GM19468 (cell line): ENCODE measurements around the gene FPR1.
"Not testable (repeated sequence)": the region's sequence is repeated elsewhere in the genome, so short reads cannot be mapped to it uniquely, and the experiment has no call there.

Experiments
- ATAC-seq: cut with Tn5 transposase; IDR thresholded peaks from one replicate; pipeline ENCODE4 v1.9.1; 2021; ENCODE audit warnings: mild to moderate bottlenecking, moderate library complexity, moderate number of reproducible peaks; ENCODE audit not compliant: unreplicated experiment; ENCODE audit errors: extremely low read depth

FPR1 gene

GRCh38 chr19:51739466-51740213 lies 12.0 kb downstream of the FPR1 start:
- ATAC-seq: no peak

GRCh38 chr19:51738523-51738922 lies 13.2 kb downstream of the FPR1 start:
- ATAC-seq: not testable (repeated sequence)

- ATAC-seq: no peak
These were observed 13.8 kb downstream of the FPR1 start for GRCh38 chr19:51737924-51738323.

- no peak for ATAC-seq
These were observed 14.3 kb downstream of the FPR1 start for GRCh38 chr19:51737389-51737788.

- ATAC-seq: no peak
These were observed 15.8 kb downstream of the FPR1 start for GRCh38 chr19:51735759-51736449.

- ATAC-seq: no peak
These were observed 17.7 kb downstream of the FPR1 start for GRCh38 chr19:51733742-51734522.

GRCh38 chr19:51729781-51730180 lies 21.9 kb downstream of the FPR1 start:
- ATAC-seq: no peak

GRCh38 chr19:51727349-51727880 lies 24.3 kb downstream of the FPR1 start:
- no peak for ATAC-seq

GRCh38 chr19:51726049-51726448 lies 25.6 kb downstream of the FPR1 start:
- ATAC-seq: no peak

- ATAC-seq: no peak
These were observed 27.1 kb downstream of the FPR1 start for GRCh38 chr19:51724543-51724942.

GRCh38 chr19:51722492-51722891 lies 29.2 kb downstream of the FPR1 start:
- ATAC-seq: no peak

GRCh38 chr19:51721905-51722304 lies 29.8 kb downstream of the FPR1 start:
- ATAC-seq: no peak

- ATAC-seq: no peak
These were observed 32.3 kb downstream of the FPR1 start for GRCh38 chr19:51719251-51719988.

GRCh38 chr19:51716925-51717324 lies 34.8 kb downstream of the FPR1 start:
- no peak for ATAC-seq

- no peak for ATAC-seq
These were observed 35.8 kb downstream of the FPR1 start for GRCh38 chr19:51715850-51716249.

- ATAC-seq: no peak
These were observed 36.8 kb downstream of the FPR1 start for GRCh38 chr19:51714848-51715247.

GRCh38 chr19:51713319-51714285 lies 38.1 kb downstream of the FPR1 start:
- no peak for ATAC-seq

GRCh38 chr19:51712461-51713081 lies 39.1 kb downstream of the FPR1 start:
- ATAC-seq: no peak

- ATAC-seq: no peak
These were observed 40.0 kb downstream of the FPR1 start for GRCh38 chr19:51711702-51712101.
